ENCODE data around the gene LASP1. TPM values are rescaled to one million over a fixed set of nuclear protein-coding genes. Genes with fewer than 3 reads are reported as not detected.

LASP1 gene
- total and polyA plus RNA-seq, 2 of the 4 experiments (the other 2 are of a cell fraction), result 79.8 to 262 TPM

GRCh38 chr17:38939987-38940386, 70.1 kb downstream of the LASP1 start:
- no peaks in the 10 kb centered on the region for H3K27me3 ChIP-seq (ENCODE audit: control insufficient read depth, insufficient read depth, low read length)
- H2AFZ ChIP-seq (replicated peaks; ENCODE audit: low read length, poor library complexity), result no peak overlapping the region
- H2BK5ac ChIP-seq (ENCODE audit: low read depth, low read length, poor library complexity, severe bottlenecking), result no peak overlapping the region
- no peaks in the 10 kb centered on the region for H3K79me1 ChIP-seq (ENCODE audit: low read depth in 1 of 2, low read length in 2 of 2)
- no peak overlapping the region for H2AK9ac ChIP-seq (replicated peaks; ENCODE audit: low read depth, low read length, poor library complexity)
- H4K5ac ChIP-seq (ENCODE audit: low read depth, low read length), result no peak overlapping the region
- in situ Hi-C loops (cut with MboI; ENCODE audit: low sequenced_read_pairs), result no loop called here
- no peak for ATAC-seq (ENCODE audit: low read depth)
- no peak overlapping the region for H2AK5ac ChIP-seq (ENCODE audit: low read depth, low read length)
- no peak overlapping the region for H3K56ac ChIP-seq (ENCODE audit: extremely low read depth, insufficient read depth, low read length)
- H3K9me1 ChIP-seq (ENCODE audit: insufficient read depth, low read length), result no peaks in the 10 kb centered on the region
- no peaks in the 10 kb centered on the region for H3K9me3 ChIP-seq (ENCODE audit: control insufficient read depth, insufficient read depth, low read length)
- H3K9ac ChIP-seq (ENCODE audit: low read depth, low read length), result no peak overlapping the region
- H3K23ac ChIP-seq (ENCODE audit: low read depth, low read length), result no peak overlapping the region
- no peak overlapping the region for H3K14ac ChIP-seq (replicated peaks; ENCODE audit: low read depth, low read length)
- BruUV-seq (replicated peaks), result no TSS peak
- H3K27ac ChIP-seq (ENCODE audit: insufficient read depth, low read length), result no peak overlapping the region
- H3K4me1 ChIP-seq (ENCODE audit: control insufficient read depth, insufficient read depth, low read length), result 0 out of 2 replicates have a peak, but pooled peaks cover 2% of the 10 kb centered on the region
- TF ChIP-seq MAZ (IDR thresholded peaks at IDR 0.05; ENCODE audit: borderline replicate concordance, low read depth, low read length), result no peak
- TF ChIP-seq CEBPB (IDR thresholded peaks at IDR 0.05; ENCODE audit: low read depth, low read length), result no peak
- no peak for TF ChIP-seq SMC3 (IDR thresholded peaks at IDR 0.05; ENCODE audit: low read depth, low read length)
- TF ChIP-seq BHLHE40 (IDR thresholded peaks at IDR 0.05; ENCODE audit: low read depth, low read length), result no peak
- no peak for TF ChIP-seq MAFK (IDR thresholded peaks at IDR 0.05; ENCODE audit: low read depth, low read length)
- no peak for TF ChIP-seq RCOR1 (IDR thresholded peaks at IDR 0.05; ENCODE audit: insufficient replicate concordance, low read length)
- no peak for TF ChIP-seq CTCF (conservative IDR thresholded peaks at IDR 0.05; ENCODE audit: low read depth, low read length)
- no peak overlapping the region for H3K4me2 ChIP-seq (ENCODE audit: low read depth, low read length)
- no peak overlapping the region for H3K4ac ChIP-seq (ENCODE audit: low read depth, low read length)
- no peak overlapping the region for H2BK20ac ChIP-seq (ENCODE audit: low read depth, low read length)
- no peak overlapping the region for H4K91ac ChIP-seq (ENCODE audit: insufficient read depth, low read depth, low read length)
- ChIA-PET POLR2A (ENCODE audit: unreplicated experiment) (interaction anchor here (0.6 kb wide), 1 partner anchor 97 kb away, joined by 6 read pairs; no protein-coding TSS in a partner anchor), CTCF (no interaction called here)
- no peak overlapping the region for H3K18ac ChIP-seq (ENCODE audit: low read depth, low read length)
- intact Hi-C loops (cut with micrococcal nuclease), result no loop called here
- no peaks in the 10 kb centered on the region for H3K36me3 ChIP-seq (ENCODE audit: control insufficient read depth, insufficient read depth, low read length)
- H3K4me3 ChIP-seq (ENCODE audit: insufficient read depth, low read depth, low read length), result no peak overlapping the region
- H4K8ac ChIP-seq (ENCODE audit: low read depth in 2 of 2, low read length in 2 of 2), result no peak overlapping the region
- no peak overlapping the region for H2BK120ac ChIP-seq (ENCODE audit: low read depth, low read length)
- DNase-seq, result no peak
- dilution Hi-C loops (cut with HindIII; ENCODE audit: low sequenced_read_pairs, unreplicated experiment), result no loop called here
- no peak overlapping the region for H2BK15ac ChIP-seq (ENCODE audit: low read depth, low read length)
- no peaks in the 10 kb centered on the region for H4K20me1 ChIP-seq (ENCODE audit: insufficient read depth, low read length)

All from IMR-90 (cell line).